Measurements from ENCODE around the gene DYSF.

DYSF gene

DNA sequence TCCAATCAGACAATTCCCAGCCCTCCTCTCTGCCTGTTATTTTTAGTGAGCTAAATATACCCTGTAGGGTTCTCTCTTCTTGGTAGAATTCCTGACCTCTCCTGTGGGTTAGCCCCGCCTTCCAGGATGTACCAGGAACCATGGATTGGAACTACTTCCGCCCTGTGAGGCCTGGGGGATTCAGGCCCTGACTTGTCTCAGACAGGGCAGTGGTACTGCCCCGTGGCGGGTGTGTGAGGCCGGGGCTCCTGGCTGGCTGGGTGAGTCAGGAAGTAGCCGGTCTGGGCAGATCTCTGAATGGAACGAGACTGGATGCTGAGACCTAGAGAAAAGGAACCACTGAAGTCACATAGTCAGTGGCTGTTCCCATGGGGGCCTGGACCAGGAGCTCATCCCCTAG is 50.5 kb downstream of the DYSF start:
- DNase-seq (ENCODE audit: low read depth, low spot score) = no peak
- no peak overlapping the region for H3K4me3 ChIP-seq (ENCODE audit: low read depth, low read length)
- TF ChIP-seq, protein P1, sequence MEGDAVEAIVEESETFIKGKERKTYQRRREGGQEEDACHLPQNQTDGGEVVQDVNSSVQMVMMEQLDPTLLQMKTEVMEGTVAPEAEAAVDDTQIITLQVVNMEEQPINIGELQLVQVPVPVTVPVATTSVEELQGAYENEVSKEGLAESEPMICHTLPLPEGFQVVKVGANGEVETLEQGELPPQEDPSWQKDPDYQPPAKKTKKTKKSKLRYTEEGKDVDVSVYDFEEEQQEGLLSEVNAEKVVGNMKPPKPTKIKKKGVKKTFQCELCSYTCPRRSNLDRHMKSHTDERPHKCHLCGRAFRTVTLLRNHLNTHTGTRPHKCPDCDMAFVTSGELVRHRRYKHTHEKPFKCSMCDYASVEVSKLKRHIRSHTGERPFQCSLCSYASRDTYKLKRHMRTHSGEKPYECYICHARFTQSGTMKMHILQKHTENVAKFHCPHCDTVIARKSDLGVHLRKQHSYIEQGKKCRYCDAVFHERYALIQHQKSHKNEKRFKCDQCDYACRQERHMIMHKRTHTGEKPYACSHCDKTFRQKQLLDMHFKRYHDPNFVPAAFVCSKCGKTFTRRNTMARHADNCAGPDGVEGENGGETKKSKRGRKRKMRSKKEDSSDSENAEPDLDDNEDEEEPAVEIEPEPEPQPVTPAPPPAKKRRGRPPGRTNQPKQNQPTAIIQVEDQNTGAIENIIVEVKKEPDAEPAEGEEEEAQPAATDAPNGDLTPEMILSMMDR (IDR thresholded peaks at IDR 0.05; ENCODE audit: insufficient read depth, low read length, missing control alignments) = no peak
- ChIA-PET POLR2A (no interaction called here), CTCF (interaction anchor here (0.9 to 18.1 kb wide), 3 partner anchors 10 to 205 kb away, joined by 3 to 456 read pairs (median 376); partner anchors contain the start of gene DYSF)

DNA sequence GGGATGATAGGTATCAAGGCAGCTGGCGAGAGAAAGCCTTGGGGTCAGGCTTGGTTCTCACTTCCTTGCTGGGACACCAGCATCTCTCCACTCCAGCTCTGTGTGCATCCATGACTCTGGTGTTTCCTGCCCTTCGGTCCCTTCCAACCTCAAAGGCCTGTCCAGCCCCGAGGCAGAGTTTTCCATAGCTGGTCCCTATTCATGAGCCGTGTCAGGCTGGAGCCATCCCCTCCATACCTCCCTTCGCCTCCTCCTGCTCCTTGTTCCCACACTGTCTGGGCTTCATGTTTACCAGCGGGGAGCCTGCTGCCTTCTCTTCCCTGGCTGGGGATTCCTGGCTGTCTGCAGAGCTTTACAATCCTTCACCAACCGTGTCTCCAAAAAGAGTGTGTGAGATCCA is 51.2 kb downstream of the DYSF start:
- no peak for DNase-seq (ENCODE audit: low read depth, low spot score)
- ChIA-PET POLR2A (no interaction called here), CTCF (interaction anchor here (0.9 to 18.1 kb wide), 3 partner anchors 9 to 206 kb away, joined by 3 to 456 read pairs (median 376); partner anchors contain the start of gene DYSF)
- H3K4me3 ChIP-seq (ENCODE audit: low read depth, low read length) = no peak overlapping the region
- TF ChIP-seq, protein P1 (IDR thresholded peaks at IDR 0.05; ENCODE audit: insufficient read depth, low read length, missing control alignments) = no peak

DNA sequence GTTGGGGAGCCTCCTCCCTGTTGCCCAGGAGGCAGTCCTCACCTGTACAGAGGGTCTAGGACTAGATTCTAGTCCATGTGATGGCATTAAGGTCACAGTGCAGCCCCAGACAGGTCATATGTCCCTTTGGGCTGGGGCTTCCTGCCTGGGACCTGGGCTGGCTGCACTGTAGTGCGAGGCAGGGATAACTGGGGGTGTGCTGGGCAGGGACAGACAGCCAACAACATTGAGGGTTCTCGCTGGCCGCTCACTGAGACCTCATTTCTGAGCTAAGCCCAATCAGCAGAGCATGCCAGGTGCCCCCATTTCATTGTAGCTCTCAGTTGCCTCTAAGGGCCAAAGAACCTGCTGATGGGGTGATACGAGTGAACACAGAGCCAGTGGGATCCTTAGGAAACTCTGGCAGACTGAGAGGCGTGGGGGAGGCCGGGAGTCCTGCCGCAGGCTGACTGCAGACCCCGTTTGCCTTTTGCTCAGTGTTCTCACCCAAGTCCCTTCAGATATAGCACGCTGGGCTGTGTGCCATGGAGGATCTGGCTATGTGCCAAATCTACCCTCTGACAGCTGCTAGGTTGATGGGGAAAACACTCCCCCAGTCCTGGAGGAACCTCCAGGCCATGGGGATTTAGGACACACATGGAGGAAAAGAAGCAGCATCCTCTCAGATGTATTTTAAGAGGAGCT is 51.9 kb downstream of the DYSF start:
- DNase-seq (ENCODE audit: low read depth, low spot score) = no peak
- TF ChIP-seq, protein P1 (IDR thresholded peaks at IDR 0.05; ENCODE audit: insufficient read depth, low read length, missing control alignments) = no peak
- CTCF ChIA-PET = interaction anchor here (0.7 to 18.1 kb wide), 4 partner anchors 9 to 206 kb away, joined by 3 to 456 read pairs (median 190); partner anchors contain the start of genes DYSF and ZNF638
- no peak overlapping the region for H3K4me3 ChIP-seq (ENCODE audit: low read depth, low read length)
- POLR2A ChIA-PET = no interaction called here

DNA sequence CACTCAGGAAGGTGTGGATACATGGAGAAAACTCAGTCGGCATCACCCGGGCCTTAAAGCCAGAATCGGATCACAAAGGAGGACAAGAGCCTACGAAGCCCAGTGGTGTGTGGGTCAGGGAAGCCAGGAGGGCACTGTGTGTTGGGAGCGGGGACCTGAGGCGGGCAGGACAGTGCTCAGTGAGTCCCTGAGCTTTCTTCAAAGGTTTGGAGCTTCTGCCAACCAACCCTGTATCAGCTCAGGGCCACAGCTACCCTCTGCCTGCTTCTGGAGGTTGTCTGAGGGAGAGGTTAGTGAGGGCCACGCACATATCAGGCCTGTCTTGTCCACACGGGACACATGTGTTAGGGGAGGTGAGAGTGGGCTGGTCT is 52.4 kb downstream of the DYSF start:
- TF ChIP-seq, protein P1 (IDR thresholded peaks at IDR 0.05; ENCODE audit: insufficient read depth, low read length, missing control alignments) = no peak
- H3K4me3 ChIP-seq (ENCODE audit: low read depth, low read length) = no peak overlapping the region
- ChIA-PET POLR2A (no interaction called here), CTCF (interaction anchor here (0.7 to 18.1 kb wide), 3 partner anchors 46 to 207 kb away, joined by 3 to 456 read pairs (median 376); partner anchors contain the start of genes DYSF and ZNF638)
- no peak for DNase-seq (ENCODE audit: low read depth, low spot score)

DNA sequence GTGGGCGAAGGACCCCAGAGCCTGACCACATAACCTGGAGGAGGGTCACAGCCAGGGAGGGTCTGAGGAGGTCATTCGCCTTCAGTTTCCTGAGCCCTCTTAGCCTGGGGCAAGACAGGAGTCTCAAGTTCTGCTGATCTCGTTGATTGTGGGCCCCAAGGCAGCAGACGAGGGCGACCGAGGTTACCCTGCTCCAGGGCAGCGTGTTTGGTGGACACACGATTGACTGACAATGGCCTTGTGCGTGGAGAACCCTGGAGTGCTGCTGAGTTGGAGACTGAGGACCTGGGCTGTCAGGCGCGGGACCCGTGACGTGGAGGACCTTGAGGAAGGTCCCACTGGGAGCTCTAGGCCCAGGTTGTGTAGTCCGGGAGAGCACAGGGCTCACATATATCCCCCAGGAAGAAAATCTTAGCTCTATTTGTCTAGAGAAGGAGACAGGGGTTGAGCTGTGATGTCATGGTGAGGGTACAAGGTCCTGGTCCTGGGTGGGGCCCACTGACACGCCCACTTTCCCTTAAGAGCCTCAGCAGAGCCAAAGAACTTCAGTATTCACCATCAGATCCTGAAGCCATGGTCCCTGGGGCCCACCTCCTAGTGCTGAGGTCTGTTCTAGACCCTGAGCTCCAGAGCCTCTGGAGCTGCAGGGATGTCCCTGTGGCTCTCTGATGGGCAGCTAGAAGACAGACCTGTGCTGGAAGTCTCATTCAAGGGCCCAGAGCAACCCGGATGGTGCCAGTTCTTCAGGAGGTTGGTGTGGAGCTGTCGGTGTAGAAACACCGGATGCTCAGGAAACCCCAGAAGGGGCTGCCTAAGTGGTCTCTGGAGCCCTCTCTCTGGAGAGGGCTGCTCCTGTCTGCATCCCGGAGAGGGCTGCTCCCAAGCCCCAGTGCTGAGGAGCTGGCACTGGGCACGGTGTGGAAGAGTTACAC is 53.1 kb downstream of the DYSF start:
- POLR2A ChIA-PET = interaction anchor here (0.6 kb wide), 1 partner anchor 17 kb away, joined by 3 read pairs; no protein-coding TSS in a partner anchor
- TF ChIP-seq, protein P1 (IDR thresholded peaks at IDR 0.05; ENCODE audit: insufficient read depth, low read length, missing control alignments) = no peak
- no peak overlapping the region for H3K4me3 ChIP-seq (ENCODE audit: low read depth, low read length)
- no peak for DNase-seq (ENCODE audit: low read depth, low spot score)
- CTCF ChIA-PET = interaction anchor here (0.7 to 18.1 kb wide), 6 partner anchors 9 to 208 kb away, joined by 3 to 456 read pairs (median 5); partner anchors contain the start of genes DYSF and ZNF638

Measured in AG04449 (cell line).